GM18507 (cell line): ENCODE data around the gene TAP2.
A peak's percentile ranks its signal among the peaks of the same experiment; 100 is the strongest.

ENCODE experiments used
- DNase-seq: peaks from one replicate; pipeline ENCODE4 v3.0.0; 2011; ENCODE audit warnings: low read depth; ENCODE audit not compliant: insufficient read length; ENCODE audit errors: extremely low spot score
- FAIRE-seq: peaks from 2 replicates; lab custom pipeline; 2011; peaks lifted over from hg19 to GRCh38; lab: Jason Lieb, UNC

Gene TAP2

DNA sequence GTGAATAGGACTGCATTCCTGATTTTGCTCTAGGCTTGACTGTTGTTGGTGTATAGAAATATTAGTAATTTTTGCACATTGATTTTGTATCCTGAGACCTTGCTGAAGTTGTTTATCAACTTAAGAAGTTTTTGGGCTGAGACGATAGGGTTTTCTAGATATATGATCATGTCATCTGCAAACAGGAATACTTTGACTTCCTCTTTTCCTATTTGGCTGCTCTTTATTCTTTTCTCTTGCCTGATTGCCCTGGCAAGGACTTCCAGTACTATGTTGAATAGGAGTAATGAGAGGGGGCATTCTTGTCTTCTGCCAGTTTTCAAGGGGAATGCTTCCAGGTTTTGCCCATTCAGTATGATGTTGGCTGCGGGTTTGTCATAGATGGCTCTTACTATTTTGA, 35.1 kb downstream of the TAP2 start:
- FAIRE-seq (no peak), DNase-seq (no peak)

DNA sequence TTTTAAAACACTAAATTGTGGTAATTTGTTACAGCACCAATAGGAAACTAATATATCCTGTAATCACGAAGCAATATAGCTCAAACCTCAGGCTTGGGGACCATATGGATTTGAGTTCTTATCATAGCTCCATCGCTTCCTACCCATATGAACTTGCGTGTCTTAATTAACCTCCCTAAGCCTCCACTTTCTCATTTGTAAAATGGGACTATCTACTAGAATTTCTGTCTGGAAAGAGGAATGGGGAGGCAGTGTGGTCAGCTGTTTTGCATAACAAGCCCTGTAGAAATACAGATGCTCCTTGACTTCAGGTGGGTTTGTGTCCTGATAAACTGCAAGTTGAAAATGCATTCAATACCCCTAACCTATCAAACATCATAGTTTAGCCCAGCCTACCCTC, 38.8 kb downstream of the TAP2 start:
- DNase-seq (no peak), FAIRE-seq (peak; percentile 26)

DNA sequence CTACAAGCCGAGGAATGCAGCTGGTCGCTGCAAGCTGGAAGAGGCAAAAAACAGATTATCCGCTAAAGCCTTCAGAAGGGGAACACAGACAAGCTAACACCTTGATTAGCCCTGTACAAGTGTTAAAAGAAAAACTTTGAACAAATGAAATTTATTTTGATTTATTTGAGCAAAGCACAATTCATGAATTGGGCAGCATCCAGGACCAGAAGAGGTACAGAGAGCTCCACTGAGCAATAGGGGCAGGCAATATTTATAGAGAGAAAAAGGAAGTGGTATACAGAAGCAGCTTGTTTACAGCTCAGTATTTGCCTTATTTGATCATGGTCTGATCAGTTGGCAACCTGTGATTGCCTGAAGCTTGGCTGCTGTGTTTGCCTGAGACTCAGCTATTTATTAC, 39.4 kb downstream of the TAP2 start:
- FAIRE-seq (no peak), DNase-seq (no peak)

DNA sequence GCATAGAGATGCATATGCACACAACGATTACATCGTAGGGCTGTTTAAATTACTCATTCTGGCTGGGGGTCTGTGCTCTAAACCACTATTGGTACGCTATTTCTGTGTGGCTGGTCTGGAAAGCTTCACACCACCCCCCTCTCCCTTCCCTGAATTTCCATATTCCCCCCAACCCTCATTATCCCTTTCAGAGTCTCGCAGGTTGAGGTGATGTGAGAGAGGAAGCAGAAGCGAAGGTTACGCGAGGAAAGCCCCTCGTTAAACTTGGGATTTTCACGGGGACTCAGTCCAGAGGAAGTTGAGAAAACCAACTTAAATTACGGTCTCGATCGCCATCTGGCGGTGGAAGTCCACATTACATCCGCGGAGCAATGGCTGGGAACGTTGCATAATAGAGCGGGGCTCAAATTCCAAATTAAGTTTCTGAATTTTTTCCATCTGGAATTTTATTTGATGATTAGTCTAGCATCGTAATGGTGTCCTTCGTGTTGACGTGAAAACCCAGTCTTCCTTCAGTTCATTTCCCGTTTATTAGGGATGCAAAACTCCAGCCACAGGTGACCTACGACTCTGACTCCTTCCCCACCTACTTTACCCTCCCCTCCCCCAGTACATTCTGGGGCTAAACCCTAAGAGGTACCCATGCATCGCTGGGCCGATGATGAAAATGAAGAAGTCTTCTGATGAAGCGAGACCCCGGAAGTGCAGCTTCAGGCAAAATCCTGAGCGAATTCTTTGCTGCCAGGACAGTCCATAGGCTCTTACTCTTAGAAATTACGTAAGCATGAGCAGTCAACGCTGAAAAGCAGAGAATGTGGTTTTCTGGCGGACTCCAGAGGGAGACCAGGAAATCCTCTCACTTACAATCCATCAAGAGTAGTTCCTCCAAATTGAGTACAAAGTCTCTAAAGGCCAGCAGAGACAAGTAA, 41.4 kb downstream of the TAP2 start:
- FAIRE-seq (peak; percentile 93), DNase-seq (no peak)

DNA sequence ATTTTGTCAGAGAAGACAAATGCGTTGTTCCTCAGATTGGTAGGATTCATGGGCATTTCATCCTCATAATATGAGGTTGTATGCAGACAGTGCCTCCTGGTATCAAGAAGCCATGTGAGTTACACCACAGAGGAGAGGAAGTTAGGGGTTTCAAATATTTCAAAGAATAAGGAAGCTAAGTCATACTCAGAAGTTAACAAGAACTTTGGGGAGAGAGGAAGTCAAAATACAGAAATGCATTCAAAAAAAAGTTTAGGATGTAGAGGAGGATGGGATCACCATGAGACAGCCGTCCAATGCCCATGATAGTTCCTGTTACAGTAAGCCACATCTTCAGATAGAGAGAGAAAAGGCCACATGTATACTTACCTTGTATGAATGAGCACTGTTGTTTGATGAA, 44.0 kb downstream of the TAP2 start:
- no peak for DNase-seq
- no peak for FAIRE-seq

DNA sequence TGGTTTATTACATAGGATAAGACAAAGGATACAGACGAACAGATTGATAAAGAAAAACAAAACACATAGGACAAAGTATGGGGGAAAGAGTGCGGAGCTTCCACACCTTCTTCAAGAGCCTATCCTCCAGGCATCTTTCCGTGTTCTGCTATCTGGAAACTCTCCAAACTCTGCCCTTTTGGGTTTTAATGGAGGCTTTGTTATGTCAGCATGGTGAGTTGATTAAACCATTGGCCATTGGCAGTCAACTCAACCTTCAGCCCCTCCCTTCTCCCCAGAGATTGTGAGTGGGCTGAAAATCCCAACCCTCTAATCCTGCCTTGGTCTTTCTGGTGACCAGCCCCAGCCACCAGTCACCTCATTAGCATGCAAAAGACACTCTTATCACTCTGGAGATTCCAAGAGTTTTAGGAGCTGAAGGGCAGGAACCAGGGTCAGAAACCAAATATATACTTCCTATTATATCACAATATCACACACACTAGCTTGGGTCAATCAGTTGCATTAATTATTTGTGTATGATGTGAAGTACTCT, 45.6 kb downstream of the TAP2 start:
- DNase-seq (no peak), FAIRE-seq (no peak)

DNA sequence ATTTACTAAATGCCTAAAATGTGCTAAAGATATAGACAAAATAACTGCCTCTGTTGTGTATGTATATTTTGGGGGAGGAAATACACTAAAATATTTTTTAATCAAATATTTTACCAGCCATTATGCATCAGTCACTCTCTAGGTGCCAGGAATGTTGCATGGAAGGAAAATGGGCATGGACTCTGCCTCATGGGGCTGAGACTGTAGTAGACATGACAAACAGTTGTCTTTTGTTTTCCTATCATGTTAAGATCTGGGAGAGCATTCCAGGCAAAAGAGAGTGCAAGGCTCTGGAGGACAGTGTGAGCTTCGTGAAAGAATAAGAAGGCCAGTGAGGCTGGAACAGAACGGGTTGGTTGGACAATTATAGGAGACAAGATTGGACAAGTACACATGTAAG, 48.2 kb downstream of the TAP2 start:
- DNase-seq (no peak), FAIRE-seq (no peak)
